ENCODE measurements around the gene LIPE.

Gene LIPE

GRCh38 chr19:42360787-42361544, 66.2 kb downstream of the LIPE start:
- DNase-seq (ENCODE audit: low spot score) (no peak), FAIRE-seq (no peak)

DNA sequence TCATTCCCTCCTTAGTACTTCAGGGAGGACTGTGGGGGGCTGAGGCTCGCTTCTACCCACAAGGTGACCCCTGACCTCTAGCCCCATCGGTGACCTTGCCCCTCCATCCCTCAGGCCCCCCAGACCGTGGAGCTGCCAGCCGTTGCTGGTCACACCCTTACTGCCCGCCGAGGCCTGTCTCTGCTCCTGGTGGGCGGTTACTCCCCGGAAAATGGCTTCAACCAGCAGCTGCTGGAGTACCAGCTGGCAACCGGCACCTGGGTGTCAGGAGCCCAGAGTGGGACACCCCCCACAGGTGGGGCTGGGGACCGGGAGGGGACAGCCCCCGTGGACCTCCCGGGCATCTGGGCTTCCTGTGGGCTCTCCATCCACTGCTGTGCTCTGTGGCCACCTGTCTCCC, 69.9 kb downstream of the LIPE start:
- FAIRE-seq = no peak

GRCh38 chr19:42356686-42357085, 70.5 kb downstream of the LIPE start:
- DNase-seq (ENCODE audit: low spot score) (no peak), FAIRE-seq (no peak)

More for the DNA sequence above, 69.9 kb downstream of the LIPE start:
- DNase-seq (ENCODE audit: low spot score) = no peak

- DNase-seq (ENCODE audit: low spot score) = no peak
- FAIRE-seq = no peak
These were observed 71.3 kb downstream of the LIPE start for GRCh38 chr19:42355896-42356295.

DNA sequence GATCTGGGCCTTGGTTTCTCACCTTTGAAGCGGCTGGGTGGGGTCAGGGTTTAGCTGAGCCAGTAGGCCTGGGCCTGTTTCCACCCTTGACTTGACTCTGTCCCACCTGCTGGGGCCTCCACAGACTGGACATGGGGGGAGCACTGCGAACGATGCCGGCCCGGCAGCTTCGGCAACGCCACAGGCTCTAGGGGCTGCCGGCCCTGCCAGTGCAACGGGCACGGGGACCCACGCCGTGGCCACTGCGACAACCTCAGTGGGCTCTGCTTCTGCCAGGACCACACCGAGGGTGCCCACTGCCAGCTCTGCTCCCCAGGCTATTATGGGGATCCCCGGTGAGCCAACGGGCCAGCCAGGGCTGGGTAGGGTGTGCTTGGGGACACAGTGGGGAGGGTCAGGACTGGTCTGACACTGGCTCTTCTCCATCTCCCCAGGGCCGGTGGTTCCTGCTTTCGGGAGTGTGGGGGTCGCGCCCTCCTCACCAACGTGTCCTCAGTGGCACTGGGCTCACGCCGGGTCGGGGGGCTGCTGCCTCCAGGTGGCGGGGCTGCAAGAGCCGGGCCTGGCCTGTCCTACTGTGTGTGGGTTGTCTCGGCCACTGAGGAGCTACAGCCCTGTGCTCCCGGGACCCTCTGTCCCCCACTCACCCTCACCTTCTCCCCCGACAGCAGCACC, 73.7 kb downstream of the LIPE start:
- no peak for FAIRE-seq
- DNase-seq (ENCODE audit: low spot score) = no peak

- no peak for FAIRE-seq
- peak; percentile 33 for DNase-seq (ENCODE audit: low spot score)
These were observed 74.6 kb downstream of the LIPE start for GRCh38 chr19:42352301-42353259.
